Omental fat pad (tissue), 4 donors: ENCODE data around the gene CD7. TPM values are rescaled to one million over a fixed set of nuclear protein-coding genes. Genes with fewer than 3 reads are reported as not detected.

Source experiments
- ATAC-seq: fragments of 150-250 bp; one replicate; pipeline ENCODE4 v1.9.1; 2016; ENCODE audit warnings: mild to moderate bottlenecking, moderate library complexity; ENCODE audit not compliant: low FRiP score
- DNase-seq: peaks from one replicate; pipeline ENCODE4 v3.0.0-alpha.2; 2019; ENCODE audit warnings: low spot score
- CTCF ChIP-seq, 3 donors: fragments of 450-650 bp; IDR thresholded peaks; one replicate each; pipeline ENCODE4 v1.5.1; 2016 to 2017; ENCODE audit warnings: antibody characterized with exemption in 3 of 3, mild to moderate bottlenecking in 3 of 3, moderate library complexity in 2 of 3
- total RNA-seq, 4 donors: library from RNA; depleted of rRNA; stranded (reverse); fragments of >200 nt; gene quantifications; one replicate each; pipeline ENCODE4 v1.1.0, GENCODE V29; 2016

Gene CD7
- total RNA-seq, 4 donors from 2014 or later = 1.6 to 8.4 (median 4.2) TPM

GRCh38 chr17:82309656-82310570, 7.5 kb downstream of the CD7 start:
- no peak for TF ChIP-seq CTCF (IDR thresholded peaks at IDR 0.05)
- DNase-seq = no peak
- no peak for ATAC-seq

GRCh38 chr17:82305727-82306300, 11.6 kb downstream of the CD7 start:
- no peak for ATAC-seq
- DNase-seq = no peak
- no peak for TF ChIP-seq CTCF (IDR thresholded peaks at IDR 0.05)

GRCh38 chr17:82304826-82305726, 12.3 kb downstream of the CD7 start:
- TF ChIP-seq CTCF (IDR thresholded peaks at IDR 0.05) = no peak

GRCh38 chr17:82303944-82304808, 13.2 kb downstream of the CD7 start:
- DNase-seq (no peak), ATAC-seq (no peak)
- no peak for TF ChIP-seq CTCF (IDR thresholded peaks at IDR 0.05)

More at GRCh38 chr17:82304826-82305726, 12.3 kb downstream of the CD7 start:
- ATAC-seq (no peak), DNase-seq (no peak)

GRCh38 chr17:82302991-82303943, 14.1 kb downstream of the CD7 start:
- ATAC-seq (no peak), DNase-seq (no peak)
- no peak for TF ChIP-seq CTCF (IDR thresholded peaks at IDR 0.05)
